ENCODE measurements around the gene SGCA. TPM values are rescaled to one million over a fixed set of nuclear protein-coding genes. Genes with fewer than 3 reads are reported as not detected.

The SGCA gene
- total and polyA plus RNA-seq, 2 of the 13 experiments (the other 11 are each of a cell fraction or from before 2014, with no cell fraction given): not detected

GRCh38 chr17:50161023-50161910 is 4.5 kb upstream of the SGCA start (continued):
- TF ChIP-seq ZBTB40 (IDR thresholded peaks at IDR 0.05) (no peak), ZBTB40 (CRISPR knock-in tag; IDR thresholded peaks at IDR 0.05) (0 out of 2 replicates have a peak, but pooled peaks have one; percentile 15), ZNF639 (CRISPR knock-in tag; conservative IDR thresholded peaks at IDR 0.05) (no peak), AGO1 (IDR thresholded peaks at IDR 0.05; ENCODE audit: low read depth, low read length, poor library complexity, severe bottlenecking) (peak; percentile 66), ZNF547 (CRISPR knock-in tag; IDR thresholded peaks at IDR 0.05) (no peak; the same call in 1 of the 2 replicates), ZNF788 (CRISPR knock-in tag; IDR thresholded peaks at IDR 0.05; ENCODE audit: borderline replicate concordance) (peak; percentile 89; the same call in 1 of the 2 replicates)
